ENCODE data around the gene SAMMSON. TPM values are rescaled to one million over a fixed set of nuclear protein-coding genes. Genes with fewer than 3 reads are reported as not detected.
A peak's percentile ranks its signal among the peaks of the same experiment; 100 is the strongest.

The SAMMSON gene
- total RNA-seq, 4 donors from 2014 or later = not detected

GRCh38 chr3:70057426-70057825, 57.9 kb downstream of the SAMMSON start:
- no peak for DNase-seq
- WGBS, 2 donors (ENCODE audit: low coverage in 1 of 2) = 79 to 89% methylated on average over 1 of the region's 1 CpG
- Histone ChIP-seq H3K9me3 (no peaks in the 10 kb centered on the region), H3K27me3 (no peaks in the 10 kb centered on the region), H3K27ac (no peak overlapping the region), H3K4me3 (no peak overlapping the region), H3K36me3 (no peaks in the 10 kb centered on the region), H3K4me1 (no peaks in the 10 kb centered on the region)
- intact Hi-C loops (cut with DNase I; ENCODE audit: low total_unique reads) (no loop called here), in situ Hi-C loops (cut with MboI; ENCODE audit: low pct_ligation_motif_present in 1 of 4, low pct_unique_long_range_greater_than_20kb in 1 of 4, low sequenced_read_pairs in 3 of 4) (loop anchor here in 1 of 4 donors (25.0 kb wide), 1 partner anchor 1605 kb away; no protein-coding TSS in a partner anchor)
- TF ChIP-seq CTCF (IDR thresholded peaks at IDR 0.05) (no peak), EP300 (IDR thresholded peaks at IDR 0.05; ENCODE audit: low read depth) (no peak), POLR2AphosphoS5 (IDR thresholded peaks at IDR 0.05) (no peak), POLR2A (IDR thresholded peaks at IDR 0.05) (no peak)

DNA sequence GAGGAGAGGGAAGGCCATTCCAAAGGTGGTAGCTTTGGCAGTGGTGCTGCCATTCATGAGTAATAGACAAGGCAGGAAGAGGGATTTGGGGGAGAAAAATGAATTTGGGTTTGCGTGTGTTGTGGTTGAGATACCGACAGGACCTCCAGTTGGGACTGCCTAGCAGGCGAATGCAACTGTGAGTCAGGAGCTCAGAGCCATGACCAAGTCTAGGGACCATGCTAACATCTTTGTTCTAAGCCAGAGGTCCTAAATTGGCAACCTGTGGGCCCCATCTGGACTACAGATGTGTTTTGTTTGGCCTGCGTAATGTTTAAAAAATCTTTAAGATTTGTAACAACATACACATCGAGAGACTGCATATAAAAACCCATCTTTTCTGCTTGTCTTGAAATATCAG, 61.6 kb downstream of the SAMMSON start:
- no peaks in the 10 kb centered on the region for H3K9me3 ChIP-seq
- H3K4me1 ChIP-seq = no peaks in the 10 kb centered on the region
- H3K36me3 ChIP-seq = no peaks in the 10 kb centered on the region
- 82 to 96% methylated on average over 4 to 5 of the region's 5 CpGs for WGBS, 2 donors (ENCODE audit: low coverage in 1 of 2)
- H3K4me3 ChIP-seq = no peak overlapping the region
- H3K27ac ChIP-seq = no peak overlapping the region
- intact Hi-C loops (cut with DNase I; ENCODE audit: low total_unique reads) (no loop called here), in situ Hi-C loops (cut with MboI; ENCODE audit: low pct_ligation_motif_present in 1 of 4, low pct_unique_long_range_greater_than_20kb in 1 of 4, low sequenced_read_pairs in 3 of 4) (loop anchor here in 1 of 4 donors (25.0 kb wide), 1 partner anchor 1601 kb away; no protein-coding TSS in a partner anchor)
- TF ChIP-seq EP300 (IDR thresholded peaks at IDR 0.05; ENCODE audit: low read depth) (no peak), CTCF (IDR thresholded peaks at IDR 0.05) (no peak), POLR2A (IDR thresholded peaks at IDR 0.05) (no peak), POLR2AphosphoS5 (IDR thresholded peaks at IDR 0.05) (no peak)
- no peak for DNase-seq
- H3K27me3 ChIP-seq = no peaks in the 10 kb centered on the region

- no peaks in the 10 kb centered on the region for H3K4me1 ChIP-seq
- DNase-seq = no peak
- no peaks in the 10 kb centered on the region for H3K27me3 ChIP-seq
- intact Hi-C loops (cut with DNase I; ENCODE audit: low total_unique reads) = no loop called here
- WGBS, 2 donors (ENCODE audit: low coverage in 1 of 2) = 31 to 40% methylated on average over 5 of the region's 5 CpGs
- no peaks in the 10 kb centered on the region for H3K36me3 ChIP-seq
- in situ Hi-C loops (cut with MboI; ENCODE audit: low pct_ligation_motif_present in 1 of 4, low pct_unique_long_range_greater_than_20kb in 1 of 4, low sequenced_read_pairs in 3 of 4) = loop anchor here in 1 of 4 donors (25.0 kb wide), 1 partner anchor 1598 kb away; no protein-coding TSS in a partner anchor
- TF ChIP-seq POLR2AphosphoS5 (IDR thresholded peaks at IDR 0.05) (no peak), POLR2A (IDR thresholded peaks at IDR 0.05) (no peak), EP300 (IDR thresholded peaks at IDR 0.05; ENCODE audit: low read depth) (no peak), CTCF (IDR thresholded peaks at IDR 0.05) (peak; percentile 52 to 58 (median 58))
- H3K27ac ChIP-seq = no peak overlapping the region
- H3K9me3 ChIP-seq = no peaks in the 10 kb centered on the region
- H3K4me3 ChIP-seq = no peak overlapping the region
Measured at GRCh38 chr3:70064194-70064779, 64.8 kb downstream of the SAMMSON start.

DNA sequence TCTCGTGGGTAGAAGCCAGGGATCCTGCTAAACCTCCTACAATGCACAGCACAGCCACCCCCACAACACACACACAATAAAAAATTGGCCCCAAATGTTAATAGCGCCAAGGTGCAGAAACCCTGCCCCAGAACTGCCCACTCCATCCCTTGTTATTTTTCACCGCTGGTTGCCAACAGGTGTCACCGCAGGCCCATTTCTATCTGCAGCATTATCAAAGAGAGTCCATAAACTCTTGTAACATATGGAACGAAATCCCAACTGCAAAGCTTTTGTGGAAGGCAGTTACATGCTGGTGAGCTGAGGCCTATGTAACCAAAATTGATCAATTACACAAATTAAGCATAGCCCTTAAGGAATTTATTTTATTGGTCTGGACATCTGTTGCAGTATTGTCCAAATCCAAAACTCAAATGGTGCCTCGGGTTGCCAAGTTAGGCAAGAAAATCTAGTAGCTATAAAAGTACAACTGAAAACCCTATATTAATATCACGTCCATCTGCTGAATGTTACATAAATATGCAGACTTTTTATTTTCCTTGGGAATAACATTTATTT, 66.2 kb downstream of the SAMMSON start:
- 58 to 65% methylated on average over 2 to 7 of the region's 7 CpGs for WGBS, 2 donors (ENCODE audit: low coverage in 1 of 2)
- Histone ChIP-seq H3K9me3 (no peaks in the 10 kb centered on the region), H3K4me3 (no peak overlapping the region), H3K36me3 (no peaks in the 10 kb centered on the region), H3K27ac (no peak overlapping the region), H3K4me1 (no peaks in the 10 kb centered on the region), H3K27me3 (peaks cover under 1% of the 10 kb centered on the region)
- in situ Hi-C loops (cut with MboI; ENCODE audit: low pct_ligation_motif_present in 1 of 4, low pct_unique_long_range_greater_than_20kb in 1 of 4, low sequenced_read_pairs in 3 of 4) = loop anchor here in 1 of 4 donors (25.0 kb wide), 1 partner anchor 1597 kb away; no protein-coding TSS in a partner anchor
- no peak for DNase-seq
- TF ChIP-seq EP300 (IDR thresholded peaks at IDR 0.05; ENCODE audit: low read depth) (no peak), POLR2AphosphoS5 (IDR thresholded peaks at IDR 0.05) (no peak)
- intact Hi-C loops (cut with DNase I; ENCODE audit: low total_unique reads) = no loop called here
